GM21515 (cell line): Measurements from ENCODE around the gene BEND4.
"Not testable (repeated sequence)": the region's sequence is repeated elsewhere in the genome, so short reads cannot be mapped to it uniquely, and the experiment has no call there.

Experiments used
- ATAC-seq: cut with Tn5 transposase; IDR thresholded peaks from one replicate; pipeline ENCODE4 v1.9.1; 2021; ENCODE audit not compliant: unreplicated experiment

The BEND4 gene

GRCh38 chr4:42152507-42153504 lies at the start of gene BEND4:
Gene BEND4, minus strand, starts transcription at chr4:42152655. Its CDS starts 512 bp downstream, at chr4:42152143.
- ATAC-seq = no peak

GRCh38 chr4:42197341-42197740 lies 44.9 kb upstream of the BEND4 start:
- ATAC-seq = no peak

GRCh38 chr4:42172921-42173320 lies 20.5 kb upstream of the BEND4 start:
- ATAC-seq = no peak

- ATAC-seq = no peak
Observed at GRCh38 chr4:42172128-42172790, 19.8 kb upstream of the BEND4 start.

GRCh38 chr4:42167709-42168108 lies 15.3 kb upstream of the BEND4 start:
- peak; percentile 100 for ATAC-seq

GRCh38 chr4:42166186-42166585 lies 13.7 kb upstream of the BEND4 start:
- not testable (repeated sequence) for ATAC-seq

- no peak for ATAC-seq
Observed at GRCh38 chr4:42159271-42160001, 7.0 kb upstream of the BEND4 start.

GRCh38 chr4:42151568-42152506 lies 618 bp downstream of the BEND4 start:
- ATAC-seq = peak; percentile 53

GRCh38 chr4:42150653-42151567 lies 1.5 kb downstream of the BEND4 start:
- ATAC-seq = no peak

GRCh38 chr4:42149004-42149403 lies 3.5 kb downstream of the BEND4 start:
- no peak for ATAC-seq

- ATAC-seq = no peak
Observed at GRCh38 chr4:42148425-42148824, 4.0 kb downstream of the BEND4 start.

GRCh38 chr4:42144028-42144427 lies 8.4 kb downstream of the BEND4 start:
- ATAC-seq = no peak

- no peak for ATAC-seq
Observed at GRCh38 chr4:42142591-42142990, 9.9 kb downstream of the BEND4 start.

- no peak for ATAC-seq
Observed at GRCh38 chr4:42136371-42136770, 16.1 kb downstream of the BEND4 start.

GRCh38 chr4:42133006-42133405 lies 19.4 kb downstream of the BEND4 start:
- no peak for ATAC-seq

- ATAC-seq = no peak
Observed at GRCh38 chr4:42132099-42132498, 20.4 kb downstream of the BEND4 start.

- no peak for ATAC-seq
Observed at GRCh38 chr4:42123071-42123644, 29.3 kb downstream of the BEND4 start.

- ATAC-seq = no peak
Observed at GRCh38 chr4:42122237-42122636, 30.2 kb downstream of the BEND4 start.

GRCh38 chr4:42119886-42120285 lies 32.6 kb downstream of the BEND4 start:
- ATAC-seq = no peak
